ENCODE measurements around the gene KRT33B.
"Not testable (repeated sequence)": the region's sequence is repeated elsewhere in the genome, so short reads cannot be mapped to it uniquely, and the experiment has no call there.

The KRT33B gene

GRCh38 chr17:41347869-41348760 is 21.5 kb downstream of the KRT33B start:
- no peak overlapping the region for H3K27ac ChIP-seq (ENCODE audit: poor library complexity, severe bottlenecking)
- H3K4me3 ChIP-seq (ENCODE audit: severe bottlenecking) = no peak overlapping the region
- H3K27me3 ChIP-seq (ENCODE audit: insufficient read depth, poor library complexity, severe bottlenecking) = no peaks in the 10 kb centered on the region
- H3K9me3 ChIP-seq (ENCODE audit: severe bottlenecking) = no peaks in the 10 kb centered on the region
- H3K36me3 ChIP-seq (ENCODE audit: low read depth) = no peaks in the 10 kb centered on the region
- TF ChIP-seq, protein P1, sequence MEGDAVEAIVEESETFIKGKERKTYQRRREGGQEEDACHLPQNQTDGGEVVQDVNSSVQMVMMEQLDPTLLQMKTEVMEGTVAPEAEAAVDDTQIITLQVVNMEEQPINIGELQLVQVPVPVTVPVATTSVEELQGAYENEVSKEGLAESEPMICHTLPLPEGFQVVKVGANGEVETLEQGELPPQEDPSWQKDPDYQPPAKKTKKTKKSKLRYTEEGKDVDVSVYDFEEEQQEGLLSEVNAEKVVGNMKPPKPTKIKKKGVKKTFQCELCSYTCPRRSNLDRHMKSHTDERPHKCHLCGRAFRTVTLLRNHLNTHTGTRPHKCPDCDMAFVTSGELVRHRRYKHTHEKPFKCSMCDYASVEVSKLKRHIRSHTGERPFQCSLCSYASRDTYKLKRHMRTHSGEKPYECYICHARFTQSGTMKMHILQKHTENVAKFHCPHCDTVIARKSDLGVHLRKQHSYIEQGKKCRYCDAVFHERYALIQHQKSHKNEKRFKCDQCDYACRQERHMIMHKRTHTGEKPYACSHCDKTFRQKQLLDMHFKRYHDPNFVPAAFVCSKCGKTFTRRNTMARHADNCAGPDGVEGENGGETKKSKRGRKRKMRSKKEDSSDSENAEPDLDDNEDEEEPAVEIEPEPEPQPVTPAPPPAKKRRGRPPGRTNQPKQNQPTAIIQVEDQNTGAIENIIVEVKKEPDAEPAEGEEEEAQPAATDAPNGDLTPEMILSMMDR (IDR thresholded peaks at IDR 0.05; ENCODE audit: poor library complexity, severe bottlenecking) = no peak
- peaks cover 14% of the 10 kb centered on the region for H3K4me1 ChIP-seq (ENCODE audit: insufficient read depth, poor library complexity, severe bottlenecking)
- ATAC-seq (ENCODE audit: low read depth) (peak; percentile 14; the same call in 1 of the 3 replicates), DNase-seq (ENCODE audit: low spot score) (no peak)

- not testable (repeated sequence) for H3K4me3 ChIP-seq (ENCODE audit: severe bottlenecking); ATAC-seq (ENCODE audit: low read depth); H3K36me3 ChIP-seq (ENCODE audit: low read depth); H3K27ac ChIP-seq (ENCODE audit: poor library complexity, severe bottlenecking); DNase-seq (ENCODE audit: low spot score); H3K4me1 ChIP-seq (ENCODE audit: insufficient read depth, poor library complexity, severe bottlenecking); H3K9me3 ChIP-seq (ENCODE audit: severe bottlenecking); H3K27me3 ChIP-seq (ENCODE audit: insufficient read depth, poor library complexity, severe bottlenecking)
Measured at GRCh38 chr17:41346421-41346820, 23.2 kb downstream of the KRT33B start.

- no peaks in the 10 kb centered on the region for H3K9me3 ChIP-seq (ENCODE audit: severe bottlenecking)
- no peak for DNase-seq (ENCODE audit: low spot score)
- H3K4me3 ChIP-seq (ENCODE audit: severe bottlenecking) = no peak overlapping the region
- no peaks in the 10 kb centered on the region for H3K36me3 ChIP-seq (ENCODE audit: low read depth)
- no peak overlapping the region for H3K27ac ChIP-seq (ENCODE audit: poor library complexity, severe bottlenecking)
- TF ChIP-seq, protein P1 (IDR thresholded peaks at IDR 0.05; ENCODE audit: poor library complexity, severe bottlenecking) = no peak
- no peaks in the 10 kb centered on the region for H3K27me3 ChIP-seq (ENCODE audit: insufficient read depth, poor library complexity, severe bottlenecking)
- ATAC-seq (ENCODE audit: low read depth) = no peak
- peaks cover 4% of the 10 kb centered on the region for H3K4me1 ChIP-seq (ENCODE audit: insufficient read depth, poor library complexity, severe bottlenecking)
Measured at GRCh38 chr17:41345992-41346391, 23.6 kb downstream of the KRT33B start.

DNA sequence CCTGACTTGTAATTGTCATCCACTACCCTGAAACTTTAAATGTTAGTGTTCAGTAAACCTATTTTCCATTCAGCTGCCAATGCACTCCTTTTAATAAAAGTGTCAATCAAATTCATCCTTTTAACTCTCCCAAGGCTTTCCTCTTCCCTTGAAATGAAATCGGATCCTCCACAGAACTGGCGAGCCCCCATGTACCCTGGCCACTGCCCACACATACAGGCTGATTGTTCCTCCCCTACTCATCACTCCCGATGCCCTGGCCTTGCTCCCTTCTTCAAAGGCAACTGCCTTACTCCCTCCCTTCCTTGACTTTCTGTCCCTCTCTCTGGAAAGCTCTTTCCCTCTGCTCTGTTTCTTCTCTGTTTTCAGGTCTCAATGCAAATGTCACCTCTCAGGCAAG is 26.6 kb downstream of the KRT33B start:
- Histone ChIP-seq H3K27ac (ENCODE audit: poor library complexity, severe bottlenecking) (no peak overlapping the region), H3K4me3 (ENCODE audit: severe bottlenecking) (no peak overlapping the region), H3K36me3 (ENCODE audit: low read depth) (no peaks in the 10 kb centered on the region), H3K4me1 (ENCODE audit: insufficient read depth, poor library complexity, severe bottlenecking) (peaks cover 14% of the 10 kb centered on the region), H3K9me3 (ENCODE audit: severe bottlenecking) (no peaks in the 10 kb centered on the region), H3K27me3 (ENCODE audit: insufficient read depth, poor library complexity, severe bottlenecking) (no peaks in the 10 kb centered on the region)
- DNase-seq (ENCODE audit: low spot score) (no peak), ATAC-seq (ENCODE audit: low read depth) (no peak)
- TF ChIP-seq, protein P1 (IDR thresholded peaks at IDR 0.05; ENCODE audit: poor library complexity, severe bottlenecking) = no peak

- ATAC-seq (ENCODE audit: low read depth) (no peak), DNase-seq (ENCODE audit: low spot score) (no peak)
- H3K27ac ChIP-seq (ENCODE audit: poor library complexity, severe bottlenecking) = no peak overlapping the region
- no peaks in the 10 kb centered on the region for H3K36me3 ChIP-seq (ENCODE audit: low read depth)
- H3K4me3 ChIP-seq (ENCODE audit: severe bottlenecking) = no peak overlapping the region
- no peaks in the 10 kb centered on the region for H3K9me3 ChIP-seq (ENCODE audit: severe bottlenecking)
- peaks cover 14% of the 10 kb centered on the region for H3K4me1 ChIP-seq (ENCODE audit: insufficient read depth, poor library complexity, severe bottlenecking)
- TF ChIP-seq, protein P1 (IDR thresholded peaks at IDR 0.05; ENCODE audit: poor library complexity, severe bottlenecking) = no peak
- no peaks in the 10 kb centered on the region for H3K27me3 ChIP-seq (ENCODE audit: insufficient read depth, poor library complexity, severe bottlenecking)
Measured at GRCh38 chr17:41340934-41341861, 28.4 kb downstream of the KRT33B start.

All from RWPE2 (cell line).